Body of pancreas (tissue), 4 donors: Measurements from ENCODE around the gene IMPDH1. TPM values are rescaled to one million over a fixed set of nuclear protein-coding genes. Genes with fewer than 3 reads are reported as not detected.
A peak's percentile ranks its signal among the peaks of the same experiment; 100 is the strongest.

ENCODE experiments used
- ATAC-seq: fragments of 150-250 bp; one replicate; pipeline ENCODE4 v1.9.1; 2016
- DNase-seq, 4 donors: peaks; one replicate each; pipeline ENCODE4 v3.0.0-alpha.2; 2019
- H3K27ac ChIP-seq, 4 donors: fragments of 200-600 bp; sonication (generic); 1 replicate in 3 of 4; 2 replicates in 1 of 4; pipeline versions ENCODE4 v1.5.1 to v1.6.1; 2016 to 2019; ENCODE audit warnings: mild to moderate bottlenecking in 1 of 4, mixed read lengths in 1 of 4, moderate library complexity in 1 of 4
- H3K27me3 ChIP-seq, 2 donors: fragments of 200-600 bp; sonication (generic); one replicate each; pipeline ENCODE4 v1.6.0; 2016; ENCODE audit warnings: mild to moderate bottlenecking in 1 of 2
- H3K36me3 ChIP-seq, 2 donors: fragments of 200-600 bp; sonication (generic); replicated peaks in 1 of 2; 2 replicates each; pipeline ENCODE4 v1.5.1; 2016; ENCODE audit warnings: low read depth in 2 of 2; ENCODE audit not compliant: insufficient read depth in 1 of 2
- H3K4me1 ChIP-seq: fragments of 200-600 bp; sonication (generic); one replicate; pipeline ENCODE4 v1.6.0; 2016
- H3K4me3 ChIP-seq, 2 donors: fragments of 200-600 bp; sonication (generic); 1 replicate in 1 of 2; 2 replicates in 1 of 2; pipeline ENCODE4 v1.5.1; 2016 to 2019
- H3K9me3 ChIP-seq, 3 donors: fragments of 200-600 bp; sonication (generic); 1 replicate in 2 of 3; 2 replicates in 1 of 3; pipeline ENCODE4 v1.5.1; 2016
- POLR2A ChIP-seq, 3 donors: fragments of 450-650 bp; IDR thresholded peaks; one replicate each; pipeline ENCODE4 v1.6.1; 2016; ENCODE audit warnings: antibody characterized with exemption in 3 of 3, mild to moderate bottlenecking in 2 of 3
- WGBS, 2 donors: methylation state at CpG; one replicate each; pipeline ENCODE4 v1.1.5; 2017; 5-methylcytosine and 5-hydroxymethylcytosine counted together
- intact Hi-C: fragments of 100-400 bp; cut with DNase I; formaldehyde crosslinking; loops from one replicate; pipeline ENCODE4 v1.15.1; 2023
- small RNA-seq: library from RNA; depleted of rRNA; stranded (forward); fragments of <200 nt; gene quantifications from one replicate; pipeline ENCODE3, GENCODE V24; 2016
- total RNA-seq, 2 donors: library from RNA; depleted of rRNA; stranded (reverse); fragments of >200 nt; gene quantifications; one replicate each; pipeline ENCODE4 v1.1.0, GENCODE V29; 2016
- TF ChIP-seq, protein P1 (sequence below), 7 experiments: fragments of 450-650 bp in 4 of 7; fragments of 200-600 bp in 3 of 7; sonication (generic) in 3 of 7; IDR thresholded peaks; one replicate each; pipeline ENCODE4 v1.5.1; 2016 to 2019; ENCODE audit warnings: antibody characterized with exemption in 7 of 7

Gene IMPDH1
- total RNA-seq, 2 donors from 2014 or later, result 23.9 to 46.1 TPM

DNA sequence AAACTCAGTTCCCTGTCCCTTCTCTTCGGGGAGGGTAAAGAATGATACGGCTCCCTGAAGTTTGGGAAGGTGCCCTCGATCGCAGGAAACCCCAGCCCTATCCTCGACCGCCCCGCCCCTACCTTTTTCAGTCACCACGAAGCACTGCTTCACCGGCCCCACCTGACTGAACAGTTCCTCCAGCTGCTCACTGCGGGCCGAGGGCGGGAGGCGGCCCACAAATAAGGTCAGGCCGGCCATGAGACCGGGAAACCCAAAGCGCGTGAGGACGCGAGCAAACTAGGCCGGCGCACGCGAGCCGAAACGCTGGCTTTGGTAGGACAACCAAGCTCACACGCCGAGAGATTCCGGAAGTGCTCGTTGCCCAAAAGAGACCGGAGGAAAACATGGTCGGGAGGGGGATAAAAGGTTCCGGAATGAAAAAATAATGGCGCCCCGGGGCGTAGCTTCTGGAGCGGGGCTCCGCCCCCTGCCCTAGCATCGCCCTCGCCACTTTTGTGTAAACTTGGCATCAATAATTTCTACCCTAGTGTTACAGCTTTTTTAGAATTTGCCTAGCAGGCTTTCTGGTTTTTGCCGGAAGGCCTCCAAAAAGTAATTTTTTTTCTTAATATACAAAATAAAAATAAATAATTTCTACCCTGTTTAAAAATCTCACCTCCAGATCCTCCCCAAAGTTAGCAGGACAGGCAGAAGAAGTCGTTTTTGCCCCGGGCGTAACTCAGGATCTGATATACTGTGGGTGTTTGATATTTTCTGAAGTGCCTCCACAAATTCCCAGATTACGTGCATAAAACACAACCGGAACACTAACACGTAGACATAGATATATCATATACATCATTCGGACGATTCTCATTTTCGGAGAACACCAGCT, 66.0 kb downstream of the IMPDH1 start, which contains the start of gene RBM28:
Gene RBM28 (minus strand): TSS at position 355 of the 877 bp plus-strand sequence. CDS start 115 bp downstream, at position 240.
- ATAC-seq (peak; percentile 95), DNase-seq (peak; percentile 87 to 94 (median 88))
- Histone ChIP-seq H3K36me3 (peaks cover 0 to 2% of the 10 kb centered on the region in 2 donors), H3K9me3 (no peaks in the 10 kb centered on the region), H3K4me1 (peaks cover 14% of the 10 kb centered on the region), H3K27ac (peak within 1 kb of the TSS; percentile 68 to 86 (median 82)), H3K4me3 (peak within 1 kb of the TSS; percentile 68 to 88), H3K27me3 (no peaks in the 10 kb centered on the region)
- intact Hi-C loops, result no loop called here
- WGBS, 2 donors, result 12 to 20% methylated on average over 29 to 49 of the region's 49 CpGs
- TF ChIP-seq, protein P1, sequence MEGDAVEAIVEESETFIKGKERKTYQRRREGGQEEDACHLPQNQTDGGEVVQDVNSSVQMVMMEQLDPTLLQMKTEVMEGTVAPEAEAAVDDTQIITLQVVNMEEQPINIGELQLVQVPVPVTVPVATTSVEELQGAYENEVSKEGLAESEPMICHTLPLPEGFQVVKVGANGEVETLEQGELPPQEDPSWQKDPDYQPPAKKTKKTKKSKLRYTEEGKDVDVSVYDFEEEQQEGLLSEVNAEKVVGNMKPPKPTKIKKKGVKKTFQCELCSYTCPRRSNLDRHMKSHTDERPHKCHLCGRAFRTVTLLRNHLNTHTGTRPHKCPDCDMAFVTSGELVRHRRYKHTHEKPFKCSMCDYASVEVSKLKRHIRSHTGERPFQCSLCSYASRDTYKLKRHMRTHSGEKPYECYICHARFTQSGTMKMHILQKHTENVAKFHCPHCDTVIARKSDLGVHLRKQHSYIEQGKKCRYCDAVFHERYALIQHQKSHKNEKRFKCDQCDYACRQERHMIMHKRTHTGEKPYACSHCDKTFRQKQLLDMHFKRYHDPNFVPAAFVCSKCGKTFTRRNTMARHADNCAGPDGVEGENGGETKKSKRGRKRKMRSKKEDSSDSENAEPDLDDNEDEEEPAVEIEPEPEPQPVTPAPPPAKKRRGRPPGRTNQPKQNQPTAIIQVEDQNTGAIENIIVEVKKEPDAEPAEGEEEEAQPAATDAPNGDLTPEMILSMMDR (IDR thresholded peaks at IDR 0.05), result peak in 1 of 7 experiments; percentile 19
- peak in 2 of 3 donors; percentile 71 to 81 for TF ChIP-seq POLR2A (IDR thresholded peaks at IDR 0.05)

Small RNA genes within 50 kb of the gene (small RNA-seq; reads per million reads assigned to genes)
- gene AC010655.1, result not detected
- not detected for gene RNU7-27P
- gene RNU7-54P, result not detected

Other genes starting within 250 kb of the IMPDH1 start
- gene LEP, start 168.7 kb downstream of the IMPDH1 start, total RNA-seq, result 10 to 100 TPM in 1 of 2 donors, 1 to 10 TPM in 1; 1.8 to 72.8 TPM
- 10 to 100 TPM; 20.2 to 28.3 TPM for gene RBM28, start 66.1 kb downstream of the IMPDH1 start, total RNA-seq
- 1 to 10 TPM in 1 of 2 donors, not detected in 1; 7.6 TPM for gene PRRT4, start 48.3 kb downstream of the IMPDH1 start, total RNA-seq
- gene HILPDA, start 45.9 kb upstream of the IMPDH1 start, total RNA-seq, result 1 to 10 TPM; 7.9 to 9.1 TPM
- gene METTL2B, start 66.8 kb upstream of the IMPDH1 start, total RNA-seq, result 10 to 100 TPM; 15.3 to 18.1 TPM